B cell (primary cell): ENCODE measurements around the gene AMIGO2. TPM values are rescaled to one million over a fixed set of nuclear protein-coding genes. Genes with fewer than 3 reads are reported as not detected.

Experiments
- ATAC-seq: fragments of 200-7000 bp; cut with Tn5 transposase; one replicate; pipeline ENCODE4 v1.10.0; 2021; ENCODE audit warnings: low read depth, mild to moderate bottlenecking, moderate number of reproducible peaks, moderate library complexity
- CTCF ChIA-PET: fragments of 350-600 bp; sonication (Branson Sonifier 250); formaldehyde crosslinking; loops from one replicate; lab custom pipeline; 2021; ENCODE audit warnings: antibody characterized with exemption, inconsistent platforms; lab: Charles Lee
- POLR2A ChIA-PET: fragments of 350-600 bp; sonication (Branson Sonifier 250); formaldehyde crosslinking; loops from one replicate; lab custom pipeline; 2021; ENCODE audit warnings: antibody characterized with exemption; lab: Charles Lee
- DNase-seq: peaks from one replicate; pipeline ENCODE4 v3.0.0; 2013
- H2AFZ ChIP-seq: 2 replicates; pipeline ENCODE4 v1.6.1; 2012; ENCODE audit warnings: mild to moderate bottlenecking, low read depth, low read length; ENCODE audit not compliant: insufficient read depth, poor library complexity, severe bottlenecking
- H3K27ac ChIP-seq, 2 donors: 1 replicate in 1 of 2; 2 replicates in 1 of 2; pipeline ENCODE4 v1.5.1; 2012 to 2013; ENCODE audit warnings: low read length in 2 of 2, mild to moderate bottlenecking in 2 of 2, moderate library complexity in 1 of 2
- H3K27me3 ChIP-seq, 4 experiments: fragments of 200-600 bp in 1 of 4; sonication (generic) in 1 of 4; replicated peaks in 1 of 4; 1 replicate in 2 of 4; 2 replicates in 2 of 4; pipeline versions ENCODE4 v1.6.1 to v1.7.0; 2013 to 2016; ENCODE audit warnings: low read length in 3 of 4, mild to moderate bottlenecking in 2 of 4, mixed read lengths in 1 of 4, moderate library complexity in 1 of 4; ENCODE audit not compliant: insufficient read depth in 4 of 4, control insufficient read depth in 3 of 4; ENCODE audit errors: control extremely low read depth in 1 of 4
- H3K36me3 ChIP-seq, 2 experiments: replicated peaks in 1 of 2; 1 replicate in 1 of 2; 2 replicates in 1 of 2; pipeline versions ENCODE4 v1.6.1 to v1.7.1; 2013; ENCODE audit warnings: low read length in 1 of 2; ENCODE audit not compliant: insufficient read depth in 2 of 2, control insufficient read depth in 1 of 2; ENCODE audit errors: control extremely low read depth in 1 of 2, extremely low read depth in 1 of 2
- H3K4me1 ChIP-seq, 2 donors: fragments of 200-600 bp in 1 of 2; sonication (generic) in 1 of 2; 1 replicate in 1 of 2; 2 replicates in 1 of 2; pipeline versions ENCODE4 v1.5.1 to v1.6.1; 2013 to 2017; ENCODE audit warnings: low read length in 2 of 2; ENCODE audit not compliant: control insufficient read depth in 2 of 2, insufficient read depth in 2 of 2
- H3K4me2 ChIP-seq: replicated peaks from 2 replicates; pipeline ENCODE3; 2012; ENCODE audit warnings: mild to moderate bottlenecking, low read depth, low read length; ENCODE audit not compliant: poor library complexity, severe bottlenecking
- H3K4me3 ChIP-seq, 5 experiments: fragments of 200-600 bp in 1 of 5; sonication (generic) in 1 of 5; 1 replicate in 3 of 5; 2 replicates in 2 of 5; pipeline versions ENCODE4 v1.5.1 to v1.7.0; 2011 to 2016; ENCODE audit warnings: low read length in 4 of 5, mild to moderate bottlenecking in 4 of 5, low read depth in 2 of 5, control low read depth in 1 of 5, moderate library complexity in 1 of 5; ENCODE audit not compliant: insufficient read depth in 1 of 5; ENCODE audit errors: control extremely low read depth in 1 of 5, extremely low read depth in 1 of 5
- H3K79me2 ChIP-seq: fragments of 200-600 bp; sonication (generic); one replicate; pipeline ENCODE4 v1.6.0; 2016; ENCODE audit warnings: low read length; ENCODE audit not compliant: control insufficient read depth, insufficient read depth
- H3K9ac ChIP-seq: fragments of 200-600 bp; sonication (generic); 2 replicates; pipeline ENCODE4 v1.6.1; 2017; ENCODE audit warnings: mild to moderate bottlenecking, low read length, moderate library complexity
- H3K9me3 ChIP-seq, 3 donors: one replicate each; pipeline versions ENCODE4 v1.6.1 to v1.7.1; 2013; ENCODE audit warnings: low read length in 2 of 3; ENCODE audit not compliant: control insufficient read depth in 2 of 3, insufficient read depth in 1 of 3; ENCODE audit errors: control extremely low read depth in 1 of 3
- H4K20me1 ChIP-seq: 2 replicates; pipeline ENCODE4 v1.6.0; 2012; ENCODE audit warnings: mild to moderate bottlenecking, low read length; ENCODE audit not compliant: insufficient read depth, control insufficient read depth, poor library complexity, severe bottlenecking
- H3K27ac Mint-ChIP-seq: one replicate; pipeline ENCODE4 v1.8.0; 2021; ENCODE audit warnings: mixed read lengths
- H3K27me3 Mint-ChIP-seq: one replicate; pipeline ENCODE4 v1.8.0; 2021; ENCODE audit warnings: mixed read lengths
- H3K4me1 Mint-ChIP-seq: one replicate; pipeline ENCODE4 v1.8.0; 2021; ENCODE audit warnings: mixed read lengths
- H3K4me3 Mint-ChIP-seq: one replicate; pipeline ENCODE4 v1.8.0; 2021; ENCODE audit warnings: mixed read lengths
- H3K9me3 Mint-ChIP-seq: one replicate; pipeline ENCODE4 v1.8.0; 2022; ENCODE audit warnings: mixed read lengths; ENCODE audit not compliant: insufficient read depth
- EZH2 ChIP-seq: IDR thresholded peaks from 2 replicates; pipeline ENCODE4 v1.6.1; 2012; ENCODE audit warnings: borderline replicate concordance, low read depth, mild to moderate bottlenecking, moderate library complexity, low read length; ENCODE audit not compliant: insufficient read depth, poor library complexity, severe bottlenecking
- WGBS: methylation state at CpG from one replicate; pipeline ENCODE4 v1.1.5; 2013; ENCODE audit warnings: missing lambda C conversion rate; ENCODE audit not compliant: insufficient coverage; 5-methylcytosine and 5-hydroxymethylcytosine counted together
- intact Hi-C: fragments of 100-400 bp; cut with micrococcal nuclease; formaldehyde crosslinking; loops from one replicate; pipeline ENCODE4 v1.10.0; 2022
- polyA plus RNA-seq: library from polyadenylated mRNA; depleted of rRNA; stranded (reverse); fragments of >200 nt; gene quantifications from 2 replicates; pipeline ENCODE4 v1.2.3, GENCODE V29; 2012
- total RNA-seq, 2 donors: library from RNA; stranded (reverse); fragments of 120-200 nt in 1 of 2; gene quantifications; 1 replicate in 1 of 2; 2 replicates in 1 of 2; pipeline versions ENCODE4 v1.2.3 to v1.2.4, GENCODE V29; 2013 to 2022
- TF ChIP-seq, protein P1 (sequence below): fragments of 200-600 bp; IDR thresholded peaks from one replicate; pipeline ENCODE4 v1.8.0; 2022; ENCODE audit warnings: antibody characterized with exemption, mild to moderate bottlenecking

AMIGO2 gene
- total and polyA plus RNA-seq, 2 donors (not counting 1 experiment from before 2014, with no cell fraction given): 10.4 to 11.8 TPM

DNA sequence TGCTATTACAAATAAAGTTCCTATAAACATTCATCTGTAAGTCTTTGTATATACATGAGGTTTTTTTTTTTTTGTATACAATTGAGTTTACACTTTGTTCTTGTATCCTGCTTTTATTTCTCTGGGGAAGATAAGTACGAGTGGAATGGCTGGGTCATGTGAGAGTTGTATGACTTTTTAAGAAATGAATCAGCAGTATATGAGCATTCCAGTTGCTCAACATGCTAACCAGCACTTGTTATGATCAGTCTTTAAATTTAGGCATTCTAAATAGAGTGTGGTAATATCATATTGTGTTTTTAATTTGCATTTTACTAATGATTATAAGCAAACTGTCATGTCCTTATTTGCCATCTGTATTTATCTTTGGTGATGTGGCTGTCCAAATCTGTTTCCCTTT is 44.7 kb upstream of the AMIGO2 start:
- H3K4me3 Mint-ChIP-seq: no peak overlapping the region
- no CpG with 5 or more reads among the region's 1 CpG for WGBS
- H3K27ac Mint-ChIP-seq: no peak overlapping the region
- H2AFZ ChIP-seq: no peak overlapping the region
- H3K27me3 ChIP-seq: no peaks in the 10 kb centered on the region
- no peaks in the 10 kb centered on the region for H3K9me3 ChIP-seq
- ChIA-PET CTCF (no interaction called here), POLR2A (no interaction called here)
- no peak for TF ChIP-seq EZH2
- TF ChIP-seq, protein P1, sequence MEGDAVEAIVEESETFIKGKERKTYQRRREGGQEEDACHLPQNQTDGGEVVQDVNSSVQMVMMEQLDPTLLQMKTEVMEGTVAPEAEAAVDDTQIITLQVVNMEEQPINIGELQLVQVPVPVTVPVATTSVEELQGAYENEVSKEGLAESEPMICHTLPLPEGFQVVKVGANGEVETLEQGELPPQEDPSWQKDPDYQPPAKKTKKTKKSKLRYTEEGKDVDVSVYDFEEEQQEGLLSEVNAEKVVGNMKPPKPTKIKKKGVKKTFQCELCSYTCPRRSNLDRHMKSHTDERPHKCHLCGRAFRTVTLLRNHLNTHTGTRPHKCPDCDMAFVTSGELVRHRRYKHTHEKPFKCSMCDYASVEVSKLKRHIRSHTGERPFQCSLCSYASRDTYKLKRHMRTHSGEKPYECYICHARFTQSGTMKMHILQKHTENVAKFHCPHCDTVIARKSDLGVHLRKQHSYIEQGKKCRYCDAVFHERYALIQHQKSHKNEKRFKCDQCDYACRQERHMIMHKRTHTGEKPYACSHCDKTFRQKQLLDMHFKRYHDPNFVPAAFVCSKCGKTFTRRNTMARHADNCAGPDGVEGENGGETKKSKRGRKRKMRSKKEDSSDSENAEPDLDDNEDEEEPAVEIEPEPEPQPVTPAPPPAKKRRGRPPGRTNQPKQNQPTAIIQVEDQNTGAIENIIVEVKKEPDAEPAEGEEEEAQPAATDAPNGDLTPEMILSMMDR: no peak
- DNase-seq (no peak), ATAC-seq (no peak)
- H3K36me3 ChIP-seq: no peaks in the 10 kb centered on the region
- no peaks in the 10 kb centered on the region for H4K20me1 ChIP-seq
- H3K79me2 ChIP-seq: no peaks in the 10 kb centered on the region
- peaks cover 9% of the 10 kb centered on the region for H3K4me1 Mint-ChIP-seq
- no peak overlapping the region for H3K9ac ChIP-seq
- no peak overlapping the region for H3K4me3 ChIP-seq
- intact Hi-C loops: no loop called here
- H3K27me3 Mint-ChIP-seq: no peaks in the 10 kb centered on the region
- no peaks in the 10 kb centered on the region for H3K9me3 Mint-ChIP-seq
- no peaks in the 10 kb centered on the region for H3K4me1 ChIP-seq
- no peak overlapping the region for H3K4me2 ChIP-seq
- no peak overlapping the region for H3K27ac ChIP-seq

GRCh38 chr12:47123730-47124129 is 44.0 kb upstream of the AMIGO2 start:
- no peaks in the 10 kb centered on the region for H3K27me3 Mint-ChIP-seq
- H2AFZ ChIP-seq: no peak overlapping the region
- H3K4me1 ChIP-seq: peaks cover 0 to 2% of the 10 kb centered on the region in 2 donors
- no peak for TF ChIP-seq EZH2
- TF ChIP-seq, protein P1: no peak
- POLR2A ChIA-PET: no interaction called here
- ATAC-seq (no peak), DNase-seq (no peak)
- no peak overlapping the region for H3K27ac Mint-ChIP-seq
- H3K27me3 ChIP-seq: no peaks in the 10 kb centered on the region
- H3K36me3 ChIP-seq: no peaks in the 10 kb centered on the region
- H3K4me2 ChIP-seq: no peak overlapping the region
- no peaks in the 10 kb centered on the region for H3K9me3 Mint-ChIP-seq
- H3K27ac ChIP-seq: no peak overlapping the region
- H3K4me1 Mint-ChIP-seq: peaks cover 7% of the 10 kb centered on the region
- H4K20me1 ChIP-seq: no peaks in the 10 kb centered on the region
- CTCF ChIA-PET: no interaction called here
- no peak overlapping the region for H3K4me3 Mint-ChIP-seq
- no peaks in the 10 kb centered on the region for H3K79me2 ChIP-seq
- intact Hi-C loops: no loop called here
- H3K9ac ChIP-seq: no peak overlapping the region
- H3K9me3 ChIP-seq: no peaks in the 10 kb centered on the region
- H3K4me3 ChIP-seq: no peak overlapping the region
- no CpG with 5 or more reads among the region's 1 CpG for WGBS
